GM19099 (cell line): Measurements from ENCODE around the gene EIF2S2.

ENCODE experiments used
- POLR2A ChIP-seq: IDR thresholded peaks from 3 replicates; pipeline ENCODE4 v1.6.1; 2011; ENCODE audit warnings: low read depth; ENCODE audit not compliant: insufficient read length; ENCODE audit errors: extremely low read depth

Gene EIF2S2

GRCh38 chr20:34055290-34055689, 56.8 kb downstream of the EIF2S2 start:
- TF ChIP-seq POLR2A, result no peak

GRCh38 chr20:34052414-34052813, 59.6 kb downstream of the EIF2S2 start:
- no peak for TF ChIP-seq POLR2A

GRCh38 chr20:34049897-34050695, 61.9 kb downstream of the EIF2S2 start:
- no peak for TF ChIP-seq POLR2A

- no peak for TF ChIP-seq POLR2A
Measured at GRCh38 chr20:34049389-34049788, 62.7 kb downstream of the EIF2S2 start.

- TF ChIP-seq POLR2A, result no peak
Measured at GRCh38 chr20:34047917-34048316, 64.1 kb downstream of the EIF2S2 start.

GRCh38 chr20:34047010-34047687, 64.9 kb downstream of the EIF2S2 start:
- no peak for TF ChIP-seq POLR2A

- TF ChIP-seq POLR2A, result no peak
Measured at GRCh38 chr20:34045930-34046725, 65.9 kb downstream of the EIF2S2 start.

- no peak for TF ChIP-seq POLR2A
Measured at GRCh38 chr20:34045294-34045693, 66.7 kb downstream of the EIF2S2 start.

GRCh38 chr20:34043025-34043424, 69.0 kb downstream of the EIF2S2 start:
- no peak for TF ChIP-seq POLR2A

GRCh38 chr20:34042262-34042661, 69.8 kb downstream of the EIF2S2 start:
- TF ChIP-seq POLR2A, result no peak

- TF ChIP-seq POLR2A, result no peak
Measured at GRCh38 chr20:34041226-34041625, 70.8 kb downstream of the EIF2S2 start.

- no peak for TF ChIP-seq POLR2A
Measured at GRCh38 chr20:34040300-34040995, 71.6 kb downstream of the EIF2S2 start.
